Caco-2 (cell line): ENCODE data around the gene FRYL. TPM values are rescaled to one million over a fixed set of nuclear protein-coding genes. Genes with fewer than 3 reads are reported as not detected.

ENCODE experiments used
- BruUV-seq: library from RNA; stranded (reverse); fragments of 400-500 nt; replicated peaks from 2 replicates; lab custom pipeline; 2021; lab: Mats Ljungman, UMichigan
- CTCF ChIA-PET: fragments of 300-600 bp; sonication (Branson Sonifier 250); formaldehyde crosslinking; loops from one replicate; lab custom pipeline; 2022; ENCODE audit warnings: antibody characterized with exemption; lab: Charles Lee
- POLR2A ChIA-PET: fragments of 300-600 bp; sonication (Branson Sonifier 250); formaldehyde crosslinking; loops from one replicate; lab custom pipeline; 2022; ENCODE audit warnings: antibody characterized with exemption; lab: Charles Lee
- DNase-seq, 2 experiments: peaks; one replicate each; pipeline versions ENCODE4 v3.0.0 to v3.0.0-alpha.2; 2020 to 2022
- H3K27me3 ChIP-seq: replicated peaks from 2 replicates; pipeline ENCODE4 v1.6.0; 2011; ENCODE audit warnings: low read length; ENCODE audit not compliant: control insufficient read depth, insufficient read depth
- H3K36me3 ChIP-seq: 2 replicates; pipeline ENCODE4 v1.5.1; 2011; ENCODE audit warnings: low read length; ENCODE audit not compliant: control insufficient read depth, insufficient read depth
- H3K4me1 ChIP-seq: fragments of 250-450 bp; sonication (Bioruptor Pico); 2 replicates; pipeline ENCODE4 v1.5.1; 2020; ENCODE audit warnings: mild to moderate bottlenecking
- H3K4me3 ChIP-seq: 2 replicates; pipeline ENCODE4 v1.5.1; 2011; ENCODE audit warnings: low read depth, mild to moderate bottlenecking, control low read depth, low read length
- H3K9me3 ChIP-seq: fragments of 250-450 bp; sonication (Bioruptor Pico); 2 replicates; pipeline ENCODE4 v1.5.1; 2020; ENCODE audit warnings: mild to moderate bottlenecking, moderate library complexity
- H3K27ac Mint-ChIP-seq: one replicate; pipeline ENCODE4 v1.8.0; 2022; ENCODE audit warnings: mixed read lengths; ENCODE audit not compliant: unreplicated experiment
- H3K27me3 Mint-ChIP-seq: one replicate; pipeline ENCODE4 v1.8.0; 2022; ENCODE audit warnings: mixed read lengths; ENCODE audit not compliant: insufficient read depth, unreplicated experiment
- H3K36me3 Mint-ChIP-seq: one replicate; pipeline ENCODE4 v1.8.0; 2022; ENCODE audit warnings: mild to moderate bottlenecking, mixed read lengths; ENCODE audit not compliant: insufficient read depth, unreplicated experiment
- H3K4me1 Mint-ChIP-seq: one replicate; pipeline ENCODE4 v1.8.0; 2022; ENCODE audit warnings: low read depth, mixed read lengths; ENCODE audit not compliant: unreplicated experiment
- H3K4me3 Mint-ChIP-seq: one replicate; pipeline ENCODE4 v1.8.0; 2022; ENCODE audit warnings: mild to moderate bottlenecking, moderate library complexity, mixed read lengths; ENCODE audit not compliant: unreplicated experiment
- H3K9me3 Mint-ChIP-seq: one replicate; pipeline ENCODE4 v1.8.0; 2022; ENCODE audit warnings: mixed read lengths; ENCODE audit not compliant: unreplicated experiment
- CTCF ChIP-seq, 2 experiments: fragments of 200-600 bp in 1 of 2; IDR thresholded peaks; 1 replicate in 1 of 2; 2 replicates in 1 of 2; pipeline versions ENCODE4 v1.5.1 to v1.8.0; 2011 to 2022; ENCODE audit warnings: antibody characterized with exemption in 1 of 2, control low read depth in 1 of 2, inconsistent platforms in 1 of 2, low read depth in 1 of 2, low read length in 1 of 2, mild to moderate bottlenecking in 1 of 2, moderate library complexity in 1 of 2; ENCODE audit not compliant: insufficient read depth in 1 of 2, severe bottlenecking in 1 of 2, unreplicated experiment in 1 of 2
- intact Hi-C: fragments of 100-400 bp; cut with micrococcal nuclease; formaldehyde crosslinking; loops from one replicate; pipeline ENCODE4 v1.10.0; 2022; ENCODE audit not compliant: unreplicated experiment
- total RNA-seq: library from RNA; stranded (reverse); gene quantifications from 2 replicates; pipeline ENCODE4 v1.2.3, GENCODE V29; 2022

FRYL gene
- total RNA-seq, 1 experiment from 2014 or later, result 27.4 TPM

- no peak overlapping the region for H3K4me3 ChIP-seq
- H3K27me3 ChIP-seq, result no peaks in the 10 kb centered on the region
- H3K9me3 ChIP-seq, result no peaks in the 10 kb centered on the region
- H3K4me3 Mint-ChIP-seq, result no peak overlapping the region
- no TSS peak for BruUV-seq
- intact Hi-C loops, result no loop called here
- H3K4me1 Mint-ChIP-seq, result no peaks in the 10 kb centered on the region
- no peaks in the 10 kb centered on the region for H3K4me1 ChIP-seq
- H3K9me3 Mint-ChIP-seq, result no peaks in the 10 kb centered on the region
- no peaks in the 10 kb centered on the region for H3K36me3 Mint-ChIP-seq
- no peaks in the 10 kb centered on the region for H3K36me3 ChIP-seq
- no peak for TF ChIP-seq CTCF (IDR thresholded peaks at IDR 0.05; ENCODE audit: insufficient read depth in 1 of 2, low read depth in 1 of 2, low read length in 1 of 2, severe bottlenecking in 1 of 2, unreplicated experiment in 1 of 2)
- ChIA-PET CTCF (no interaction called here), POLR2A (no interaction called here)
- no peak for DNase-seq
- H3K27me3 Mint-ChIP-seq, result no peaks in the 10 kb centered on the region
- H3K27ac Mint-ChIP-seq, result no peak overlapping the region
Observed at GRCh38 chr4:48490680-48491513, 289.2 kb downstream of the FRYL start.

GRCh38 chr4:48490012-48490679 is 289.9 kb downstream of the FRYL start, which contains the start of gene ZAR1:
ZAR1 (plus strand) TSS chr4:48490252; CDS start chr4:48490292, 40 bp downstream.
- H3K27me3 Mint-ChIP-seq, result no peaks in the 10 kb centered on the region
- ChIA-PET POLR2A (no interaction called here), CTCF (no interaction called here)
- peak within 1 kb of the TSS; percentile 72 for H3K4me3 Mint-ChIP-seq
- H3K9me3 Mint-ChIP-seq, result no peaks in the 10 kb centered on the region
- intact Hi-C loops, result no loop called here
- TF ChIP-seq CTCF (IDR thresholded peaks at IDR 0.05; ENCODE audit: insufficient read depth in 1 of 2, low read depth in 1 of 2, low read length in 1 of 2, severe bottlenecking in 1 of 2, unreplicated experiment in 1 of 2), result no peak
- H3K36me3 ChIP-seq, result no peaks in the 10 kb centered on the region
- H3K4me3 ChIP-seq, result peak within 1 kb of the TSS; percentile 37
- no TSS peak for BruUV-seq
- no peaks in the 10 kb centered on the region for H3K27me3 ChIP-seq
- H3K27ac Mint-ChIP-seq, result no peak within 1 kb of the TSS
- H3K9me3 ChIP-seq, result no peaks in the 10 kb centered on the region
- no peaks in the 10 kb centered on the region for H3K4me1 Mint-ChIP-seq
- no peak for DNase-seq
- H3K36me3 Mint-ChIP-seq, result no peaks in the 10 kb centered on the region
- H3K4me1 ChIP-seq, result no peaks in the 10 kb centered on the region

GRCh38 chr4:48489683-48490011 is 290.4 kb downstream of the FRYL start:
- ChIA-PET POLR2A (no interaction called here), CTCF (no interaction called here)
- Mint-ChIP-seq H3K36me3 (no peaks in the 10 kb centered on the region), H3K9me3 (no peaks in the 10 kb centered on the region), H3K27ac (no peak overlapping the region), H3K4me1 (no peaks in the 10 kb centered on the region), H3K4me3 (peak overlapping the region; percentile 72), H3K27me3 (no peaks in the 10 kb centered on the region)
- no peak for DNase-seq
- H3K4me1 ChIP-seq, result no peaks in the 10 kb centered on the region
- no peaks in the 10 kb centered on the region for H3K9me3 ChIP-seq
- H3K4me3 ChIP-seq, result peak overlapping the region; percentile 37
- BruUV-seq, result no TSS peak
- H3K27me3 ChIP-seq, result no peaks in the 10 kb centered on the region
- intact Hi-C loops, result loop anchor here (10.0 kb wide), 1 partner anchor 175 kb away; no protein-coding TSS in a partner anchor
- H3K36me3 ChIP-seq, result no peaks in the 10 kb centered on the region
- TF ChIP-seq CTCF (IDR thresholded peaks at IDR 0.05; ENCODE audit: insufficient read depth in 1 of 2, low read depth in 1 of 2, low read length in 1 of 2, severe bottlenecking in 1 of 2, unreplicated experiment in 1 of 2), result no peak
